ENCODE measurements around the gene RUNDC3A. TPM values are rescaled to one million over a fixed set of nuclear protein-coding genes. Genes with fewer than 3 reads are reported as not detected.
A peak's percentile ranks its signal among the peaks of the same experiment; 100 is the strongest.

Gene RUNDC3A
- under 0.01 TPM in 1 of 2 replicates, not detected in the other for total RNA-seq

- DNase-seq, result peak; percentile 85
These were observed at the start of gene RUNDC3A for GRCh38 chr17:44308320-44308818. Gene RUNDC3A (plus strand): TSS chr17:44308601. CDS start chr17:44308833, 232 bp downstream.

- DNase-seq, result no peak
These were observed 49.5 kb upstream of the RUNDC3A start for GRCh38 chr17:44258811-44259351.

GRCh38 chr17:44260296-44260695, 48.1 kb upstream of the RUNDC3A start:
- DNase-seq, result no peak

GRCh38 chr17:44262654-44263225, 45.7 kb upstream of the RUNDC3A start:
- no peak for DNase-seq

- no peak for DNase-seq
These were observed 45.0 kb upstream of the RUNDC3A start for GRCh38 chr17:44263345-44263902.

GRCh38 chr17:44266402-44267164, 41.8 kb upstream of the RUNDC3A start:
- DNase-seq, result peak; percentile 8

- no peak for DNase-seq
These were observed 41.3 kb upstream of the RUNDC3A start for GRCh38 chr17:44267165-44267455.

GRCh38 chr17:44267818-44268490, 40.4 kb upstream of the RUNDC3A start, which contains the start of gene SLC4A1:
Gene SLC4A1 (minus strand): TSS chr17:44268135. CDS start chr17:44262866, 5,269 bp downstream.
- DNase-seq, result no peak

- DNase-seq, result no peak
These were observed 39.5 kb upstream of the RUNDC3A start for GRCh38 chr17:44268709-44269534.

GRCh38 chr17:44269535-44270240, 38.7 kb upstream of the RUNDC3A start:
- DNase-seq, result no peak

GRCh38 chr17:44272321-44272951, 36.0 kb upstream of the RUNDC3A start:
- DNase-seq, result no peak

- no peak for DNase-seq
These were observed 35.4 kb upstream of the RUNDC3A start for GRCh38 chr17:44272954-44273353.

- no peak for DNase-seq
These were observed 34.8 kb upstream of the RUNDC3A start for GRCh38 chr17:44273607-44274006.

- DNase-seq, result no peak
These were observed 30.4 kb upstream of the RUNDC3A start for GRCh38 chr17:44277976-44278375.

GRCh38 chr17:44279346-44279665, 29.1 kb upstream of the RUNDC3A start:
- no peak for DNase-seq

GRCh38 chr17:44279666-44280391, 28.6 kb upstream of the RUNDC3A start:
- DNase-seq, result peak; percentile 87

GRCh38 chr17:44280392-44280937, 27.9 kb upstream of the RUNDC3A start:
- DNase-seq, result no peak

GRCh38 chr17:44281570-44281969, 26.8 kb upstream of the RUNDC3A start:
- DNase-seq, result no peak

- DNase-seq, result no peak
These were observed 26.1 kb upstream of the RUNDC3A start for GRCh38 chr17:44282264-44282663.

Measured in dermis blood vessel endothelial cell (primary cell).